ENCODE measurements around the gene SLC24A4.

SLC24A4 gene

DNA sequence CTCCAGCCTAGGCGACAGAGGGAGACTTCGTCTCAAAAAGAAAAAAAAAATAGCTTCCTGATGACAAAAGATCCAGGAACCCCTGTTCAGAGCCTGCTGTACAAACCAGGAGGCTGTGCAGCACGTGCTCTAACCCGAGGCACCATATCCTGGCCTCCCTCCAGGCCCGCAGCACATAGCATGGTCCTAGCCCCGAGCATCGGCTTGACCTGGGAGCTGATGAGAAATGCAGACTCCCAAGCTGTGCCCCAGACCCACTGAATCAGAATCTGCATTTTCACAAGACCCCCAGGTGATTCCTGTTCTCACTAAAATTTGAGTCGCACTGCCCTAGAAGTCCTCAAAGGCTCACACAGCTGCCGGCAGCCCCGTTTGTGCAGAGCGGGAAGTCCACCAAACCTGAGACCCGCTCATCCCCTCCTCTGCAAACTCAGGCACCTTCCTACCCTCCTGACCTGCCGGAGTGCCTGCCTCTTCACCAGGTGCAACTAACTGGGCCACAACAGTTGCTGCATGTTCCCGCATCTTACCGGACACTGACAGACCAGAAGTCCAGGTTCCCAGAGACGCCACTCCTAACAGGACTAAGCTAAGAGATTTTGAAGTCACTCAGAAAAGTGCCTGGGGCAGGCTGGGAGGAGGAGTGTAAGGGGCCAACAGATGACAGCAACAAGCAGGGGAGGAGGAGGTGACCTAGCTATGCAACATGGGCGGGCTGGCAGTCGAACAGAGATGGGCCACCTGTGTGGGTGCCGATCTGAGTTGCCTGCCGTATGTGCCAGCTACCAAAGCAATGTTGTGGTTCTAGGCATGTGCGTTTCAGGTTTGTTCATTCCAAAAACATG, 166.7 kb downstream of the SLC24A4 start:
- H3K27me3 ChIP-seq (ENCODE audit: insufficient read depth, poor library complexity, severe bottlenecking): no peaks in the 10 kb centered on the region
- H3K4me3 ChIP-seq (replicated peaks; ENCODE audit: insufficient read depth, low read length): no peak overlapping the region
- H3K27ac ChIP-seq (replicated peaks): peak overlapping the region; percentile 40; the same call in 1 of the 2 replicates
- DNase-seq (ENCODE audit: low read depth in 1 of 2, low spot score in 1 of 2): no peak
- TF ChIP-seq, protein P1, sequence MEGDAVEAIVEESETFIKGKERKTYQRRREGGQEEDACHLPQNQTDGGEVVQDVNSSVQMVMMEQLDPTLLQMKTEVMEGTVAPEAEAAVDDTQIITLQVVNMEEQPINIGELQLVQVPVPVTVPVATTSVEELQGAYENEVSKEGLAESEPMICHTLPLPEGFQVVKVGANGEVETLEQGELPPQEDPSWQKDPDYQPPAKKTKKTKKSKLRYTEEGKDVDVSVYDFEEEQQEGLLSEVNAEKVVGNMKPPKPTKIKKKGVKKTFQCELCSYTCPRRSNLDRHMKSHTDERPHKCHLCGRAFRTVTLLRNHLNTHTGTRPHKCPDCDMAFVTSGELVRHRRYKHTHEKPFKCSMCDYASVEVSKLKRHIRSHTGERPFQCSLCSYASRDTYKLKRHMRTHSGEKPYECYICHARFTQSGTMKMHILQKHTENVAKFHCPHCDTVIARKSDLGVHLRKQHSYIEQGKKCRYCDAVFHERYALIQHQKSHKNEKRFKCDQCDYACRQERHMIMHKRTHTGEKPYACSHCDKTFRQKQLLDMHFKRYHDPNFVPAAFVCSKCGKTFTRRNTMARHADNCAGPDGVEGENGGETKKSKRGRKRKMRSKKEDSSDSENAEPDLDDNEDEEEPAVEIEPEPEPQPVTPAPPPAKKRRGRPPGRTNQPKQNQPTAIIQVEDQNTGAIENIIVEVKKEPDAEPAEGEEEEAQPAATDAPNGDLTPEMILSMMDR (IDR thresholded peaks at IDR 0.05; ENCODE audit: insufficient read depth, low read length): no peak
- TF ChIP-seq SPI1 (IDR thresholded peaks at IDR 0.05; ENCODE audit: borderline replicate concordance, low read depth): no peak
- TF ChIP-seq GABPA (IDR thresholded peaks at IDR 0.05; ENCODE audit: low read depth): no peak
- no peak for TF ChIP-seq POLR2AphosphoS5 (IDR thresholded peaks at IDR 0.05; ENCODE audit: low read depth)
- TF ChIP-seq, protein P2, sequence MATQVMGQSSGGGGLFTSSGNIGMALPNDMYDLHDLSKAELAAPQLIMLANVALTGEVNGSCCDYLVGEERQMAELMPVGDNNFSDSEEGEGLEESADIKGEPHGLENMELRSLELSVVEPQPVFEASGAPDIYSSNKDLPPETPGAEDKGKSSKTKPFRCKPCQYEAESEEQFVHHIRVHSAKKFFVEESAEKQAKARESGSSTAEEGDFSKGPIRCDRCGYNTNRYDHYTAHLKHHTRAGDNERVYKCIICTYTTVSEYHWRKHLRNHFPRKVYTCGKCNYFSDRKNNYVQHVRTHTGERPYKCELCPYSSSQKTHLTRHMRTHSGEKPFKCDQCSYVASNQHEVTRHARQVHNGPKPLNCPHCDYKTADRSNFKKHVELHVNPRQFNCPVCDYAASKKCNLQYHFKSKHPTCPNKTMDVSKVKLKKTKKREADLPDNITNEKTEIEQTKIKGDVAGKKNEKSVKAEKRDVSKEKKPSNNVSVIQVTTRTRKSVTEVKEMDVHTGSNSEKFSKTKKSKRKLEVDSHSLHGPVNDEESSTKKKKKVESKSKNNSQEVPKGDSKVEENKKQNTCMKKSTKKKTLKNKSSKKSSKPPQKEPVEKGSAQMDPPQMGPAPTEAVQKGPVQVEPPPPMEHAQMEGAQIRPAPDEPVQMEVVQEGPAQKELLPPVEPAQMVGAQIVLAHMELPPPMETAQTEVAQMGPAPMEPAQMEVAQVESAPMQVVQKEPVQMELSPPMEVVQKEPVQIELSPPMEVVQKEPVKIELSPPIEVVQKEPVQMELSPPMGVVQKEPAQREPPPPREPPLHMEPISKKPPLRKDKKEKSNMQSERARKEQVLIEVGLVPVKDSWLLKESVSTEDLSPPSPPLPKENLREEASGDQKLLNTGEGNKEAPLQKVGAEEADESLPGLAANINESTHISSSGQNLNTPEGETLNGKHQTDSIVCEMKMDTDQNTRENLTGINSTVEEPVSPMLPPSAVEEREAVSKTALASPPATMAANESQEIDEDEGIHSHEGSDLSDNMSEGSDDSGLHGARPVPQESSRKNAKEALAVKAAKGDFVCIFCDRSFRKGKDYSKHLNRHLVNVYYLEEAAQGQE (IDR thresholded peaks at IDR 0.05; ENCODE audit: insufficient replicate concordance, low read depth): no peak

DNA sequence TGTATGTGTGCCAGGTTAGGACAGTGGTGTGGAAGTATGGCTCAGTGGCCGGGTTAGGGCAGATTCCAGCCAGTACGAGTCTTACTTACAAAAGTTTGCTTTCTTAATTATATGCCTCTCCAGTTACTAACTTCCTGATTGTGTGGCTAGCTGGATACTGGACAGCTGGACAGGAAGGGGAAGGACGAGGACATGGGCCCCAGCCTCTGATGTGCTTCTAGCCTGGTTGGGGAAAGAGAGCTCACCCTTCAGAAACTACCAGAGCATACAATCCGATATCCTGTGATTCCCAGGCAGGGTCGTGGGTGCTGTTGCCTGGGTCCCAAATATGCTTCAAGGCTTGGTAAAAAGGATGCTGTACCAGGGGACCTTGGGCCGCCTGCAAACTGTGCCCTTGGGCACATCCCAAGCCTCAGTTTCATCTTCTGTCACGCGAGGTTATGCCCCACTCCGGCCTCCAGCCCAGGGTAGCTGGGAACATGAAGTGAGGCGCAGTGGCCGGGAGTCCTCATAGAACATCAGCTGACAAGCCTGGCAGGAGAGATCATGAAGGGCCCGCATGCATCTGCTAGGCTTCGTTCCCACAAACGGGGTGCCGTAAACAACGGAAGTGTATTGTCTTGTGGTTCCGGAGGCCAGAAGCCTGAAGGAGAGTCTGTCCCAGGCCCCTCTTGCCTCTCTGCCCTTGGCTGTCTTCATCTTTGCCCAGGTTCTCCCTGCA, 167.4 kb downstream of the SLC24A4 start:
- no peaks in the 10 kb centered on the region for H3K27me3 ChIP-seq (ENCODE audit: insufficient read depth, poor library complexity, severe bottlenecking)
- no peak overlapping the region for H3K4me3 ChIP-seq (replicated peaks; ENCODE audit: insufficient read depth, low read length)
- DNase-seq (ENCODE audit: low read depth in 1 of 2, low spot score in 1 of 2): no peak
- no peak overlapping the region for H3K27ac ChIP-seq (replicated peaks)
- TF ChIP-seq GABPA (IDR thresholded peaks at IDR 0.05; ENCODE audit: low read depth): no peak
- TF ChIP-seq, protein P1 (IDR thresholded peaks at IDR 0.05; ENCODE audit: insufficient read depth, low read length): no peak
- TF ChIP-seq POLR2AphosphoS5 (IDR thresholded peaks at IDR 0.05; ENCODE audit: low read depth): no peak
- TF ChIP-seq, protein P2 (IDR thresholded peaks at IDR 0.05; ENCODE audit: insufficient replicate concordance, low read depth): no peak
- TF ChIP-seq SPI1 (IDR thresholded peaks at IDR 0.05; ENCODE audit: borderline replicate concordance, low read depth): no peak

DNA sequence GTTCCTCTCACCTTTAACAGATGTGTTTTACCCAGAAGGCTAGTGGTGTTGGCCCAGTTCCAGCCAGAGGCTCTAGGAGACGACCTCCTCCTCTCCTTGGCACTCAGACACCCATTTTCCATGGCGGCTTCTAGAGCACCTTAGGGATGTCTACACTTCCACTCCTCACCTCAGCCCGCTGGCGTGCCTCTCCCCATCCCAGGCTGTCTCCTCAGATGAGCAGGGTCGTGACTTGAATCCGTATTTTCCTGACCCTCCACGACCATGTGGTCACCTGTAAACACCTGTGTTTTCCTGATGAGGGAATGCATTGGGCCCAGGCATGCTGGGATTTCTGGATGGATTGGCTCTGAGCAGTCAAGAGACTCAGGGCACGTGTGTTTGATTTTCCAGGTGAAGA, 168.8 kb downstream of the SLC24A4 start:
- TF ChIP-seq SPI1 (IDR thresholded peaks at IDR 0.05; ENCODE audit: borderline replicate concordance, low read depth): no peak
- Histone ChIP-seq H3K27me3 (ENCODE audit: insufficient read depth, poor library complexity, severe bottlenecking) (no peaks in the 10 kb centered on the region), H3K4me3 (replicated peaks; ENCODE audit: insufficient read depth, low read length) (no peak overlapping the region), H3K27ac (replicated peaks) (no peak overlapping the region; the same call in 1 of the 2 replicates)
- DNase-seq (ENCODE audit: low read depth in 1 of 2, low spot score in 1 of 2): no peak

DNA sequence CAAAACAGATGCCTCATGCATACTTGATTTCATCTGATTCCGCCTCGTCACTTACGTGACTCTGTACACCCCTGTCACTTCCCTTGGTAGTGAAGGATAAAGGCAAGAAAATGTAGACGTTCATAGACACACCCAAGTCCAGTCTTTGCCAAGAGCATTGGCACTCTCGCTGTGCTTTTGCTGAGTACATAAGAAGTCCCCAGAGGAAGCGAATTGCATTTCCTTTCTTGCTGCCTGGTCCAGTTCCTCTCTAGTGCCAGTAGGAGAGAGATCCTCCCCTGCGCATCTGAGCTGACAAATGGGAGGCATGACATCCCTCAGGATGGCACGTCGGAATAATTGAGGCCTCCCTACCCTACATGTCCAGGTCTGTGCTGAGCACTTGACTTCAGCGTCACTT, 169.3 kb downstream of the SLC24A4 start:
- no peak overlapping the region for H3K4me3 ChIP-seq (replicated peaks; ENCODE audit: insufficient read depth, low read length)
- no peak overlapping the region; the same call in 1 of the 2 replicates for H3K27ac ChIP-seq (replicated peaks)
- TF ChIP-seq GABPA (IDR thresholded peaks at IDR 0.05; ENCODE audit: low read depth) (no peak), SPI1 (IDR thresholded peaks at IDR 0.05; ENCODE audit: borderline replicate concordance, low read depth) (peak; percentile 60; the same call in 1 of the 2 replicates), POLR2AphosphoS5 (IDR thresholded peaks at IDR 0.05; ENCODE audit: low read depth) (no peak)
- TF ChIP-seq, protein P1 (IDR thresholded peaks at IDR 0.05; ENCODE audit: insufficient read depth, low read length): no peak
- TF ChIP-seq, protein P2 (IDR thresholded peaks at IDR 0.05; ENCODE audit: insufficient replicate concordance, low read depth): no peak
- DNase-seq (ENCODE audit: low read depth in 1 of 2, low spot score in 1 of 2): peak in 1 of 2 experiments; percentile 72
- no peaks in the 10 kb centered on the region for H3K27me3 ChIP-seq (ENCODE audit: insufficient read depth, poor library complexity, severe bottlenecking)
